Measurements from ENCODE around the gene CACNA1C. TPM values are rescaled to one million over a fixed set of nuclear protein-coding genes. Genes with fewer than 3 reads are reported as not detected.

The CACNA1C gene
- total RNA-seq, 4 donors from 2014 or later, result 0.38 to 2.4 (median 1.4) TPM

DNA sequence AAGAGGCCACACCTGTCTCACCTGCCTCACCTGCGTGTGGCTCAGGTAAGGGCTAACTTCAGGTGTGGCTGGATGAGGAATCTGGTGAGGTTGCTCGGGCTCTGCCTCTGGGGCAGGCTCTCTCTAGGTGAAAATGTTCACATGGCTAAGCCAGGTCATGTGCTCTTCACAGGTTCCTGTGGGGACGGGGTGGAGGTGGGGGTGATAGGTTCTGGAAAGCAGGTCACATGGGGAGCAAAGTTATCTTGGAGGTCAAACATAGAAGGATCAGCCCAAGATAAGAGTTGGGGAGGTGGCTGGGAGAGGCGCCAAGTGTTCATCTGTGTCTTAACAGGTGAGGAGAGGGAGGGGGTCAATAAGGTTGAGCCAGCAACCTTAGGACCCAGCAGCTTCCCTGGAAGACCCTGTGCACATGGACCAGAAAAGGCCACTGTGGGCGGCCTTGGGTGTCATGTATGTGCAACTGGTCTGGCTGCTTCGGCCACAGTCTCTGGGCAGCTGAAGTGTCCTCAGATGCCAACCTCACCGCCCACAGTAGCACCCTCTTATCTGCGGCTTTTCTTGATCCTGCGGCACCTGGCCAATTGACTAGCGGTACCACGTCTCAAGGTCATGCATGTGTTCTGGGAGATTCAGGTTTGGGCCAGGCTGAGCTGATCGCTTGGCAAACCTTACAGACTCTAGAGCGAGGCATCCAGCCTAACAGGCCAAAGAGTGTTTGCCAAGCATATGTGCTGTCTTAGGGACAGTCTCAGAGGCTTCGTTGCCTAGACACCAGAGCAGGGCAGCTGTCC is 60.5 kb downstream of the CACNA1C start:
- no peak overlapping the region for H3K4me3 ChIP-seq (ENCODE audit: low read depth, poor library complexity, severe bottlenecking)
- intact Hi-C loops (cut with DNase I; ENCODE audit: low total_unique reads), result no loop called here
- TF ChIP-seq, protein P1, sequence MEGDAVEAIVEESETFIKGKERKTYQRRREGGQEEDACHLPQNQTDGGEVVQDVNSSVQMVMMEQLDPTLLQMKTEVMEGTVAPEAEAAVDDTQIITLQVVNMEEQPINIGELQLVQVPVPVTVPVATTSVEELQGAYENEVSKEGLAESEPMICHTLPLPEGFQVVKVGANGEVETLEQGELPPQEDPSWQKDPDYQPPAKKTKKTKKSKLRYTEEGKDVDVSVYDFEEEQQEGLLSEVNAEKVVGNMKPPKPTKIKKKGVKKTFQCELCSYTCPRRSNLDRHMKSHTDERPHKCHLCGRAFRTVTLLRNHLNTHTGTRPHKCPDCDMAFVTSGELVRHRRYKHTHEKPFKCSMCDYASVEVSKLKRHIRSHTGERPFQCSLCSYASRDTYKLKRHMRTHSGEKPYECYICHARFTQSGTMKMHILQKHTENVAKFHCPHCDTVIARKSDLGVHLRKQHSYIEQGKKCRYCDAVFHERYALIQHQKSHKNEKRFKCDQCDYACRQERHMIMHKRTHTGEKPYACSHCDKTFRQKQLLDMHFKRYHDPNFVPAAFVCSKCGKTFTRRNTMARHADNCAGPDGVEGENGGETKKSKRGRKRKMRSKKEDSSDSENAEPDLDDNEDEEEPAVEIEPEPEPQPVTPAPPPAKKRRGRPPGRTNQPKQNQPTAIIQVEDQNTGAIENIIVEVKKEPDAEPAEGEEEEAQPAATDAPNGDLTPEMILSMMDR (IDR thresholded peaks at IDR 0.05), result no peak
- no peak for TF ChIP-seq POLR2A (IDR thresholded peaks at IDR 0.05)
- 75 to 87% methylated on average over 13 to 14 of the region's 14 CpGs for WGBS, 2 donors
- no peak for DNase-seq (ENCODE audit: low spot score in 2 of 2)

DNA sequence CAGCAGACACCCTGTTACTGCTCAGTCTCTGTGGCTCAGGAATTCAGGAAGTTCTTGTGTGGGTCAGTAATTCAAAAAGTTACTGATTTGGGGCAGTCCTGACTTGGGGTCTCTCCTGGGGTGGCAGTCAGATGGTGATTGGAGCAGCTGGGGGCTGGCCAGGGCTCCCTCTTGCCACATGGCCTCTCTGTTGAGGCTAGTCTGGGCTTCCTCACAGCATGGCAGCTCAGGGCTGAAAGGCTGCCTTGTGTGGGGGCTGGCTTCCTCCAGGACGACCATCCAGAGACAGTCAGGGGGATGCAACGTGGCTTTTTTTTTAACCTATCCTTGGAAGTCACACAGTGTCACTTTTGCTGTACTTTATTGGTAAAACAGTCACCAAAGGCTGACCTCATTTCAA is 61.3 kb downstream of the CACNA1C start:
- 87 to 88% methylated on average over 2 of the region's 2 CpGs for WGBS, 2 donors
- intact Hi-C loops (cut with DNase I; ENCODE audit: low total_unique reads), result no loop called here
- H3K4me3 ChIP-seq (ENCODE audit: low read depth, poor library complexity, severe bottlenecking), result no peak overlapping the region
- no peak for DNase-seq (ENCODE audit: low spot score in 2 of 2)
- TF ChIP-seq, protein P1 (IDR thresholded peaks at IDR 0.05), result no peak
- no peak for TF ChIP-seq POLR2A (IDR thresholded peaks at IDR 0.05)

DNA sequence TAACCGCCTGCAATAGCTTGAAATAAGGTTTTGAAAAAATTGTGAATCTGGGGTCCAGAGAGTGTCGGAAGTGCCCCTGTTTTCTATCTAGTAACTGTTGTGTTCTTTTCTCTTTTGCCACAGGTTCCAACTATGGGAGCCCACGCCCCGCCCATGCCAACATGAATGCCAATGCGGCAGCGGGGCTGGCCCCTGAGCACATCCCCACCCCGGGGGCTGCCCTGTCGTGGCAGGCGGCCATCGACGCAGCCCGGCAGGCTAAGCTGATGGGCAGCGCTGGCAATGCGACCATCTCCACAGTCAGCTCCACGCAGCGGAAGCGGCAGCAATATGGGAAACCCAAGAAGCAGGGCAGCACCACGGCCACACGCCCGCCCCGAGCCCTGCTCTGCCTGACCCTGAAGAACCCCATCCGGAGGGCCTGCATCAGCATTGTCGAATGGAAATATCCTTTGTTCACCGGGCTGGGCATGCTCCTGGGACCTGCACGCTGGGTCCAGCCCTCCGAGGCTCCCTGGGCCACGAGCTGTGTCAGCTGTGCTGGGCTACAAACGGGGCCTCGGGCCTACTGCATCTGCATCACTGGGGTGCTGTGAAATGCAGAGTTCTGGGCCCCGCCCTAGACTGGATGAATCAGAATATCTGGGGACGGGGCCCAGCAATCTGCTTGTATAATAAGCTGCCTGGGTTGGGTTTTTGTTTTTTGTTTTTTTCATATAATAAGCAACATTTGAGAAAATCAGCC is 62.5 kb downstream of the CACNA1C start:
- TF ChIP-seq, protein P1 (IDR thresholded peaks at IDR 0.05), result no peak
- TF ChIP-seq POLR2A (IDR thresholded peaks at IDR 0.05), result no peak
- intact Hi-C loops (cut with DNase I; ENCODE audit: low total_unique reads), result no loop called here
- 95% methylated on average over 28 to 29 of the region's 31 CpGs for WGBS, 2 donors
- DNase-seq (ENCODE audit: low spot score in 2 of 2), result no peak
- no peak overlapping the region for H3K4me3 ChIP-seq (ENCODE audit: low read depth, poor library complexity, severe bottlenecking)

DNA sequence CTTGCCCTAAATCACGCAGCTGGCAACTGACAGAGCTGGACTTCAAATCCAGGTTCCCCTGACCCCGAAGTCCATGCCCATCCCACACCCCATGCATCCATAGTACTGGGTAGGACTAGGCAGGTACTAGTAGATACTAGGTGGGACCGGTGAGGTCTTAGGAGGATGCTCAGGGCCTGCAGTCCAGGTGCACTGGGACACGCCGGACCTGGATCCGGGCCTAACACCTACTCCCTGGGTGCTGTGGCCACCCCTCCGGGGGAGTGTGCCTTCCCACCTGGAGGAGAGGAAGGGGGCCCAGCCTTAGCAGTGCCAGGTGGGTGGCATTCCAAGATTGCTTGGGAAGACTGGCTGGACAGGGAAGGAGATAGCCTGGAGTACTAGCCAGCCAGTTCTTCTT is 64.8 kb downstream of the CACNA1C start:
- intact Hi-C loops (cut with DNase I; ENCODE audit: low total_unique reads), result no loop called here
- 87 to 91% methylated on average over 7 of the region's 7 CpGs for WGBS, 2 donors
- no peak for TF ChIP-seq POLR2A (IDR thresholded peaks at IDR 0.05)
- TF ChIP-seq, protein P1 (IDR thresholded peaks at IDR 0.05), result no peak
- DNase-seq (ENCODE audit: low spot score in 2 of 2), result no peak
- H3K4me3 ChIP-seq (ENCODE audit: low read depth, poor library complexity, severe bottlenecking), result no peak overlapping the region

DNA sequence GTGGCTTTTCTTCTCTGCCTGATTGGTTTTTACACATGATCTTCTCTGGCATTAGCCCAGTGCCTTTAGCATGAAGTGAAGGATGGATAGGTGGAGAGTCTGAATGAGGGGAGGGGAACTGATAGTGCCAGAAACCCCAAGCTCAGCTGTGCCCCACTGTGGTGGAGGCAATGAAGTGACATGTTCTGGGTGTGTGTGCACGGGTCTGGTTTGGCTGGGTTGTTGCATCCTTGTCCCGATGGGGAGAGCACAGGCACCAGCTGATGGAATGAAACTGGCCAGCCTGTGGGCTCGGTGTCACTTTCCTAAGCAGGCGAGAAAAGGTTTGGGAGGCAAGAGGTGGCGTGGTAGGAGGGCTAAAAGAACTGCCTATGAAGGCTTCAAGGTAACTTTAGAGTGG is 65.3 kb downstream of the CACNA1C start:
- intact Hi-C loops (cut with DNase I; ENCODE audit: low total_unique reads), result no loop called here
- no peak overlapping the region for H3K4me3 ChIP-seq (ENCODE audit: low read depth, poor library complexity, severe bottlenecking)
- TF ChIP-seq, protein P1 (IDR thresholded peaks at IDR 0.05), result no peak
- TF ChIP-seq POLR2A (IDR thresholded peaks at IDR 0.05), result no peak
- WGBS, 2 donors, result 77 to 79% methylated on average over 5 of the region's 5 CpGs
- no peak for DNase-seq (ENCODE audit: low spot score in 2 of 2)
